ENCODE data around the gene PDS5A.
A peak's percentile ranks its signal among the peaks of the same experiment; 100 is the strongest.
"Not testable (repeated sequence)": the region's sequence is repeated elsewhere in the genome, so short reads cannot be mapped to it uniquely, and the experiment has no call there.

Gene PDS5A, protein sequence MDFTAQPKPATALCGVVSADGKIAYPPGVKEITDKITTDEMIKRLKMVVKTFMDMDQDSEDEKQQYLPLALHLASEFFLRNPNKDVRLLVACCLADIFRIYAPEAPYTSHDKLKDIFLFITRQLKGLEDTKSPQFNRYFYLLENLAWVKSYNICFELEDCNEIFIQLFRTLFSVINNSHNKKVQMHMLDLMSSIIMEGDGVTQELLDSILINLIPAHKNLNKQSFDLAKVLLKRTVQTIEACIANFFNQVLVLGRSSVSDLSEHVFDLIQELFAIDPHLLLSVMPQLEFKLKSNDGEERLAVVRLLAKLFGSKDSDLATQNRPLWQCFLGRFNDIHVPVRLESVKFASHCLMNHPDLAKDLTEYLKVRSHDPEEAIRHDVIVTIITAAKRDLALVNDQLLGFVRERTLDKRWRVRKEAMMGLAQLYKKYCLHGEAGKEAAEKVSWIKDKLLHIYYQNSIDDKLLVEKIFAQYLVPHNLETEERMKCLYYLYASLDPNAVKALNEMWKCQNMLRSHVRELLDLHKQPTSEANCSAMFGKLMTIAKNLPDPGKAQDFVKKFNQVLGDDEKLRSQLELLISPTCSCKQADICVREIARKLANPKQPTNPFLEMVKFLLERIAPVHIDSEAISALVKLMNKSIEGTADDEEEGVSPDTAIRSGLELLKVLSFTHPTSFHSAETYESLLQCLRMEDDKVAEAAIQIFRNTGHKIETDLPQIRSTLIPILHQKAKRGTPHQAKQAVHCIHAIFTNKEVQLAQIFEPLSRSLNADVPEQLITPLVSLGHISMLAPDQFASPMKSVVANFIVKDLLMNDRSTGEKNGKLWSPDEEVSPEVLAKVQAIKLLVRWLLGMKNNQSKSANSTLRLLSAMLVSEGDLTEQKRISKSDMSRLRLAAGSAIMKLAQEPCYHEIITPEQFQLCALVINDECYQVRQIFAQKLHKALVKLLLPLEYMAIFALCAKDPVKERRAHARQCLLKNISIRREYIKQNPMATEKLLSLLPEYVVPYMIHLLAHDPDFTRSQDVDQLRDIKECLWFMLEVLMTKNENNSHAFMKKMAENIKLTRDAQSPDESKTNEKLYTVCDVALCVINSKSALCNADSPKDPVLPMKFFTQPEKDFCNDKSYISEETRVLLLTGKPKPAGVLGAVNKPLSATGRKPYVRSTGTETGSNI (N-terminal part only)

DNA sequence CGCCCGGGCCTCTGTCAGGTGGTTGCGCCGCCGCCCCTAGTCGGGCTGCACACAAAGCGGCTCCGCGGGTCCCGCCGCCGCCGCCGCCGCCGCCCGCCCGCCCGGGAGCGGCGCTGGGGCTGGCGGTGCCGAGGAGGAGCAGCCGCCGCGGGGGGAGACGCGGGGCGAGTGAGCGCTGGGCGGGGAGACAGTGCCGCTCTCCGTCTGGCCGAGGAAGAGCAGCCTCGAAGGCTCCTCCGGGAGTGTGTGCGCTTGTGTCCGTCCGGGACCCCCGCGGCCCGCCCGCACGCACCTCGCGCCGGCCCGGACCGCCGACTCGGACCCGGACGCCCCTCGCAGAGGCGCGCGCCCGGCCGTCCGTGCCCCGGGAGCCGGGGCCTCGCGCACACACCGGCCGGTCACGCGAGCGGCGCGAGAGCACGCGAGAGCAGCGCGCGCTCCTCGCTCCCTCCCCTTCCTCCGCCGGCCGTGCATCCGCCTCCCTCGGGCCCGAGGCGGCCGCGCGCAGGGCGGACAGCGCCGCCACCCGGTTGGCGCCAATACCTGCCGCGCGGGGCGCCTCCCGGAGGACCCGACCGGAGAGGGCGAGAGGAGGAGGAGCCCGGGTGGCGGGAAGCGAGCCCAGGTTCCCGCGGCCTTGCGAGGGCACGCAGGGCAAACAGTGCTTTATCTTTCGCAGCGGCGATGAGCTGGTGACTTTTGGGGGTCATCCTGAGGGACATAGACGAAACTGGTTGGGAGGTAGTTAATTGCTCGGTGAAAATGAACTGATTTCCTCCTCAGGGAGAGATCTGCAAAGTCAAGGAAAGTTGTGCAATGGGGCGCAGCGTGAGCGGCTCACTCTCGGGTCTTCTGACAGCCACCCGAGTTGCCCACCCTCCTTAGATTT is at the start of gene PDS5A:
PDS5A (minus strand) TSS at position 423 of the 889 bp plus-strand sequence. CDS start 1,334 bp downstream, outside the sequence.
- H3K27ac ChIP-seq (ENCODE audit: low read depth, low read length), result peak within 1 kb of the TSS; percentile 94
- H3K4me3 ChIP-seq (ENCODE audit: low read depth in 1 of 2, low read length in 2 of 2), result peak within 1 kb of the TSS; percentile 71 to 96
- H3K27me3 ChIP-seq (ENCODE audit: control insufficient read depth in 1 of 2, insufficient read depth in 2 of 2, low read length in 2 of 2), result no peaks in the 10 kb centered on the region
- peaks cover 10% of the 10 kb centered on the region for H3K4me1 ChIP-seq (ENCODE audit: insufficient read depth, low read length)
- no peaks in the 10 kb centered on the region for H3K9me3 ChIP-seq (ENCODE audit: low read length)
- H3K9ac ChIP-seq (ENCODE audit: low read length), result peak within 1 kb of the TSS; percentile 78
- H3K36me3 ChIP-seq (ENCODE audit: insufficient read depth, low read length), result peaks cover 4% of the 10 kb centered on the region

DNA sequence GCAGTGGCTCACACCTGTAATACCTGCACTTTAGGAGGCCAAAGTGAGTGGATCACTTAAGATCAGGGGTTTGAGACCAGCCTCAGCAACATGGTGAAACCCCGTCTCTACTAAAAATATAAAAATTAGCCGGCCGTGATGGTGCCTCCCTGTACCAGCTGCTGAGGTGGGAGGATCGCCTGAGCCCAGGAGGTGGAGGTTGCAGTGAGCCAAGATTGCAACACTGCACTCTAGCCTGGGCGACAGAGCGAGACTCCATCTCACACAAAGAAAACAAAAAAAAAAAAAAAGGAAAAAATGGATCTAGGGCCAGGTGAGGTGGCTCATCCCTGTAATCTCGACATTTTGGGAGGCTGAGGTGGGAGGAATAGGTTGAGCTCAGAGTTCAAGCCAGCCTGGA is 46.3 kb upstream of the PDS5A start:
- H3K4me1 ChIP-seq (ENCODE audit: insufficient read depth, low read length); H3K36me3 ChIP-seq (ENCODE audit: insufficient read depth, low read length); H3K9me3 ChIP-seq (ENCODE audit: low read length); H3K27me3 ChIP-seq (ENCODE audit: control insufficient read depth in 1 of 2, insufficient read depth in 2 of 2, low read length in 2 of 2); H3K27ac ChIP-seq (ENCODE audit: low read depth, low read length); H3K9ac ChIP-seq (ENCODE audit: low read length); H3K4me3 ChIP-seq (ENCODE audit: low read depth in 1 of 2, low read length in 2 of 2): not testable (repeated sequence)

DNA sequence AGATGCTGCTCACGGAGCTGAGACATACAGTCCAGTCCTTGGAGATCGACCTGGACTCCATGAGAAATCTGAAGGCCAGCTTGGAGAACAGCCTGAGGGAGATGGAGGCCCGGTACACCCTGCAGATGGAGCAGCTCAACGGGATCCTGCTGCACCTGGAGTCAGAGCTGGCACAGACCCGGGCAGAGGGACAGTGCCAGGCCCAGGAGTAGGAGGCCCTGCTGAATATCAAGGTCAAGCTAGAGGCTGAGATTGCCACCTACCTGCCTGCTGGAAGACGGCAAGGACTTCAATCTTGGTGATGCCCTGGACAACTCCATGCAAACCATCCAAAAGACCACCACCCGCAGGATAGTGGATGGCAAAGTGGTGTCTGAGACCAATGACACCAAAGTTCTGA is 43.4 kb upstream of the PDS5A start:
- not testable (repeated sequence) for H3K4me1 ChIP-seq (ENCODE audit: insufficient read depth, low read length); H3K9me3 ChIP-seq (ENCODE audit: low read length); H3K27me3 ChIP-seq (ENCODE audit: control insufficient read depth in 1 of 2, insufficient read depth in 2 of 2, low read length in 2 of 2); H3K27ac ChIP-seq (ENCODE audit: low read depth, low read length); H3K4me3 ChIP-seq (ENCODE audit: low read depth in 1 of 2, low read length in 2 of 2); H3K36me3 ChIP-seq (ENCODE audit: insufficient read depth, low read length); H3K9ac ChIP-seq (ENCODE audit: low read length)

DNA sequence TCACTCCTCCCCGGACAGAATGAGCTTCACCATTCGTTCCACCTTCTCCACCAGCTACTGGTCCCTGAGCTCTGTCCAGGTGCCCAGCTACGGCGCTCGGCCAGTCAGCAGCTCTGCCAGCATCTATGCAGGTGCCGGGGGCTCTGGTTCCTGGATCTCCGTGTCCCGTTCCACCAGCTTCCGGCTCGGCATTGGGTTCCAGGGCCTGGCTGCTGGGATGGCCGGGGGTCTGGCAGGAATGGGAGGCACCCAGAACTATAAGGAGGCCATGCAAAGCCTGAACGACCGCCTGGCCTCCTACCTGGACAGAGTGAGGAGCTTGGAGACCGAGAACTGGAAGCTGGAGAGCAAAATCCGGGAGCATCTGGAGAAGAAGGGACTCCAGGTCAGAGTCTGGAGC is 42.5 kb upstream of the PDS5A start:
- Histone ChIP-seq H3K4me1 (ENCODE audit: insufficient read depth, low read length) (no peaks in the 10 kb centered on the region), H3K4me3 (ENCODE audit: low read depth in 1 of 2, low read length in 2 of 2) (no peak overlapping the region), H3K27me3 (ENCODE audit: control insufficient read depth in 1 of 2, insufficient read depth in 2 of 2, low read length in 2 of 2) (no peaks in the 10 kb centered on the region), H3K9ac (ENCODE audit: low read length) (no peak overlapping the region), H3K9me3 (ENCODE audit: low read length) (no peaks in the 10 kb centered on the region), H3K27ac (ENCODE audit: low read depth, low read length) (no peak overlapping the region), H3K36me3 (ENCODE audit: insufficient read depth, low read length) (no peaks in the 10 kb centered on the region)

DNA sequence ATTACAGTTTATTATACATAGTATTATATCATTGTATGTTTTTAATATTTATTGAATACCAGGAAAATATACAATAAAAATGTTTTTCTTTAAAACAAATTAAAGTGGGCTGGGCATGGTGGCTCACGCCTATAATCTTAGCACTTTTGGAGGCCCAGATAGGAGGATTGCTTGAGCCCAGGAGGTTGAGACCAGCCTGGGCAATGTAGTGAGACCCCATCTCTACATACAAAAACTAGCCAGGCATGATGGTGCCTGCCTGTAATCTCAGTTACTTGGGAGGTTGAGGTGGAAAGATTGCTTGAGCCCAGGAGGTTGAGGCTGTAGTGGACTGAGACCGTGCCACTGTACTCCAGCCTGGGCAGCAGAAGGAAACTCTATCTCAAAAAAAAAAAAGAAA is 38.3 kb upstream of the PDS5A start:
- Histone ChIP-seq H3K36me3 (ENCODE audit: insufficient read depth, low read length) (no peaks in the 10 kb centered on the region), H3K9me3 (ENCODE audit: low read length) (no peaks in the 10 kb centered on the region), H3K27ac (ENCODE audit: low read depth, low read length) (no peak overlapping the region), H3K4me1 (ENCODE audit: insufficient read depth, low read length) (no peaks in the 10 kb centered on the region), H3K27me3 (ENCODE audit: control insufficient read depth in 1 of 2, insufficient read depth in 2 of 2, low read length in 2 of 2) (no peaks in the 10 kb centered on the region), H3K4me3 (ENCODE audit: low read depth in 1 of 2, low read length in 2 of 2) (no peak overlapping the region), H3K9ac (ENCODE audit: low read length) (no peak overlapping the region)

DNA sequence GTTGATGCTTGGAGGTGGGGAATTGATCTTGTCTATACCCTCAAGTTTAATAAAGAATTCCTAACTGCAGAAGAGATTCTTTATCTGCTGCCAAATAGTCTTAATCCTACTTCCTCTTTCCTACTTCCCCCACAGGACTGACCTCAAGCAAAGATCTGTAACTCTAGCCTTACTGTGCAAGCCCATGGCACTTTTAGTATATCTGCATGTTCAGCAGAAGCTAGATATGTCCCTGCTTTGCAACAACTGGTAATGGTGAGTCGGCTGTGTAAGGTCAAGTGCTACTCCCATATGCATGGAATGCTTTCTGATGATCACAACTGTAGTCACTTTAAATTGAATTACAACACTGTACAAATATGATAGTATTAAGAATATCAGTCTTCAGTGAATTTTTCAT is 26.3 kb upstream of the PDS5A start:
- Histone ChIP-seq H3K9ac (ENCODE audit: low read length) (no peak overlapping the region), H3K9me3 (ENCODE audit: low read length) (no peaks in the 10 kb centered on the region)

DNA sequence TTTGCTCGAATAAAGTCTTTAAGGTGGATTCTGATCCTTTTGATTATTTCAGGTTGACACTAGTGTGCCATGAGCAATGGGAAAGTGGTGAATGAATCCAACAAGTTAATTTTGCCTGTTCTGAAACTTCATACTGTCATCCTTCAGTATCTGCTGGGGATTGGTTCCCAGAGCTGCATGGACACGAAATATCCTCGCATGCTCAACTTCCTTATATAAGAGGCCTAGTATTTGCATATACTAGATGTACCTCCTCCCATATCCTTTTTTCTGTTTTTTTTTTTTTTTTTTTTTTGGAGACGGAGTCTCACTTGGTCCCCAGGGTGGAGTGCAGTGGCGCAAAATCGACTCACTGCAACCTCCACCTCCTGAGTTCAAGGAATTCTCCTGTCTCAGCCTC is 23.0 kb upstream of the PDS5A start:
- Histone ChIP-seq H3K27me3 (ENCODE audit: control insufficient read depth in 1 of 2, insufficient read depth in 2 of 2, low read length in 2 of 2) (no peaks in the 10 kb centered on the region), H3K4me1 (ENCODE audit: insufficient read depth, low read length) (no peaks in the 10 kb centered on the region), H3K27ac (ENCODE audit: low read depth, low read length) (no peak overlapping the region), H3K4me3 (ENCODE audit: low read depth in 1 of 2, low read length in 2 of 2) (no peak overlapping the region), H3K9me3 (ENCODE audit: low read length) (no peaks in the 10 kb centered on the region), H3K9ac (ENCODE audit: low read length) (no peak overlapping the region), H3K36me3 (ENCODE audit: insufficient read depth, low read length) (no peaks in the 10 kb centered on the region)

More for the DNA sequence above, 26.3 kb upstream of the PDS5A start:
- no peak overlapping the region for H3K4me3 ChIP-seq (ENCODE audit: low read depth in 1 of 2, low read length in 2 of 2)
- no peaks in the 10 kb centered on the region for H3K27me3 ChIP-seq (ENCODE audit: control insufficient read depth in 1 of 2, insufficient read depth in 2 of 2, low read length in 2 of 2)
- H3K36me3 ChIP-seq (ENCODE audit: insufficient read depth, low read length), result no peaks in the 10 kb centered on the region
- H3K4me1 ChIP-seq (ENCODE audit: insufficient read depth, low read length), result no peaks in the 10 kb centered on the region
- no peak overlapping the region for H3K27ac ChIP-seq (ENCODE audit: low read depth, low read length)

DNA sequence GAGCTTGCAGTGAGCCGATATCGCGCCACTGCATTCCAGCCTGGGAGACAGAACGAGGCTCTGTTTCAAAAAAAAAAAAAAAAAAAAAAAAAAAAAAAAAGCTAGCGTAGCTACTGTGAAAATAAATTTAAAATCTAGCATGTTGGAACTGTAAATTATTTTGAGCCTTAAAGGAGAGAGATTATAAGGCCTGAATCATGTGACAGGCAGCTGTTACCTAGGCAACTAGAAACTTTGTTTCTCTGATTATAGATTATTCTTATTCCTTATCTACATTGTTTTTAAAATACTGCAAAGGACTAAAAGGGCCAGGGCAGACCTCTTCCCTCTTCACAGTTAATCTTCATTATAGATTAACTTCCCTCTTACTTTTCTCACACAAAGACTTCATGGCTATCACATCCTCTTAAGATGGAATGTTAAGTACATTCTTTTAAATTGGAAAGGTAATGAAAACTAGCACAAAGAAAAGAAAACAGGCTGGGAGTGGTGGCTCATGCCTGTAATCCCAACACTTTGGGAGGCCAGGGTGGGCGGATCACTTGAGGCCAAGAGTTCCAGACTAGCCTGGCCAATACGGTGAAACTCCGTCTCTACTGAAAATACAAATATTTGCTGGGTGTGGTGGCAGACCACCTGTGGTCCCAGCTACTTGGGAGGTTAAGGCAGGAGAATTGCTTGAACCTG is 21.1 kb upstream of the PDS5A start:
- Histone ChIP-seq H3K9ac (ENCODE audit: low read length) (no peak overlapping the region), H3K9me3 (ENCODE audit: low read length) (no peaks in the 10 kb centered on the region), H3K27ac (ENCODE audit: low read depth, low read length) (no peak overlapping the region), H3K4me3 (ENCODE audit: low read depth in 1 of 2, low read length in 2 of 2) (no peak overlapping the region), H3K27me3 (ENCODE audit: control insufficient read depth in 1 of 2, insufficient read depth in 2 of 2, low read length in 2 of 2) (no peaks in the 10 kb centered on the region), H3K36me3 (ENCODE audit: insufficient read depth, low read length) (no peaks in the 10 kb centered on the region), H3K4me1 (ENCODE audit: insufficient read depth, low read length) (no peaks in the 10 kb centered on the region)

DNA sequence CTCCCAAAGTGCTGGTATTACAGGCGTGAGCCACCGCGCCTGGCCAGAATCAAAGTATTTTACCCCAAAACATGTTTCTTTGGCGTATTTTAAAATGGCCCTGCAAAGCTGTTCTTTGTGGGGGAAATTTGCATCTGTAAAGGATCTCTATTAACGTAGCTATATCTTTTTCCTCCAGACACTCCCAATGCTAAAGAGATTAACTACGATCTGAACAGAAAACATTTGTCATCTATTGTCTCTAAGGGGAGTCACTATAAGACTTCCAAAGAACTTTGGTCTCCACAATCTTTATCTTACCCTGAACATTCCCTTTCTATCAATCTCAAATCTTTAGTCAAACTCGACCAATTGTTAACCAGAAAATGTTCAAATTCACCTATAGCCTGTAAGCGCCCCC is 19.1 kb upstream of the PDS5A start:
- Histone ChIP-seq H3K4me1 (ENCODE audit: insufficient read depth, low read length) (no peaks in the 10 kb centered on the region), H3K36me3 (ENCODE audit: insufficient read depth, low read length) (no peaks in the 10 kb centered on the region), H3K9ac (ENCODE audit: low read length) (no peak overlapping the region), H3K4me3 (ENCODE audit: low read depth in 1 of 2, low read length in 2 of 2) (no peak overlapping the region), H3K27me3 (ENCODE audit: control insufficient read depth in 1 of 2, insufficient read depth in 2 of 2, low read length in 2 of 2) (no peaks in the 10 kb centered on the region), H3K27ac (ENCODE audit: low read depth, low read length) (no peak overlapping the region), H3K9me3 (ENCODE audit: low read length) (no peaks in the 10 kb centered on the region)

DNA sequence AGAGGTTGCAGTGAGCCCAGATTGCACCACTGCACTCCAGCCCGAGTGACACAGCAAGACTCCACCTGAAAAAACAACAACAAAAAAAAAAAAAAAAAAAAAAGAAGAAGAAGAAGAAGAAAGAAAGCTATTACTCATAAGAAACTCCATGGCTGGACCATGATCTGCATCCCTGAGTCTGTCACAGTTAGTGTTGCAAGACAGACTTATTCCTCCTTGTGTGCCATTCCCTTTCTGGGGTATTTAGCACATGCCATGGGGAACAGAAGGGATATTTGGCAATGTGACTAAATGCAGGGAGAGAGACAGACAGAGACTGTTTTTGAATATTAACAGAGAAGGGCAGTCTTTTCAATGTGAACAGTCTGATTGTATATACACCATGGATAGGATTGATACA is 16.7 kb upstream of the PDS5A start:
- Histone ChIP-seq H3K4me3 (ENCODE audit: low read depth in 1 of 2, low read length in 2 of 2) (no peak overlapping the region), H3K9ac (ENCODE audit: low read length) (no peak overlapping the region), H3K9me3 (ENCODE audit: low read length) (no peaks in the 10 kb centered on the region), H3K4me1 (ENCODE audit: insufficient read depth, low read length) (no peaks in the 10 kb centered on the region), H3K27ac (ENCODE audit: low read depth, low read length) (no peak overlapping the region), H3K27me3 (ENCODE audit: control insufficient read depth in 1 of 2, insufficient read depth in 2 of 2, low read length in 2 of 2) (no peaks in the 10 kb centered on the region), H3K36me3 (ENCODE audit: insufficient read depth, low read length) (no peaks in the 10 kb centered on the region)

All from muscle layer of colon (tissue), 2 donors.